GM21723 (cell line): ENCODE data around the gene HMHB1.
"Not testable (repeated sequence)": the region's sequence is repeated elsewhere in the genome, so short reads cannot be mapped to it uniquely, and the experiment has no call there.

ENCODE experiments used
- ATAC-seq: cut with Tn5 transposase; IDR thresholded peaks from one replicate; pipeline ENCODE4 v1.9.1; 2021; ENCODE audit warnings: mild to moderate bottlenecking, moderate library complexity; ENCODE audit not compliant: unreplicated experiment

Gene HMHB1

GRCh38 chr5:143801252-143801939 lies 10.6 kb upstream of the HMHB1 start:
- ATAC-seq = no peak

- ATAC-seq = no peak
These were observed 6.1 kb upstream of the HMHB1 start for GRCh38 chr5:143805861-143806260.

GRCh38 chr5:143806579-143806978 lies 5.4 kb upstream of the HMHB1 start:
- peak; percentile 67 for ATAC-seq

- ATAC-seq = no peak
These were observed 4.6 kb upstream of the HMHB1 start for GRCh38 chr5:143807401-143807800.

- ATAC-seq = not testable (repeated sequence)
These were observed 4.4 kb downstream of the HMHB1 start for GRCh38 chr5:143816370-143816769.

- no peak for ATAC-seq
These were observed 7.8 kb downstream of the HMHB1 start for GRCh38 chr5:143819716-143820115.

- no peak for ATAC-seq
These were observed 8.5 kb downstream of the HMHB1 start for GRCh38 chr5:143820451-143820850.

- ATAC-seq = peak; percentile 58
These were observed 13.1 kb downstream of the HMHB1 start for GRCh38 chr5:143824851-143825720.

GRCh38 chr5:143826951-143827444 lies 15.0 kb downstream of the HMHB1 start:
- peak; percentile 94 for ATAC-seq

- no peak for ATAC-seq
These were observed 16.7 kb downstream of the HMHB1 start for GRCh38 chr5:143828710-143829109.

GRCh38 chr5:143833177-143833576 lies 21.2 kb downstream of the HMHB1 start:
- no peak for ATAC-seq

GRCh38 chr5:143835251-143835650 lies 23.3 kb downstream of the HMHB1 start:
- no peak for ATAC-seq

GRCh38 chr5:143836161-143836725 lies 24.3 kb downstream of the HMHB1 start:
- ATAC-seq = no peak

- ATAC-seq = no peak
These were observed 25.4 kb downstream of the HMHB1 start for GRCh38 chr5:143837306-143837848.

GRCh38 chr5:143841446-143841845 lies 29.5 kb downstream of the HMHB1 start:
- ATAC-seq = no peak

- ATAC-seq = no peak
These were observed 31.0 kb downstream of the HMHB1 start for GRCh38 chr5:143842920-143843319.

GRCh38 chr5:143843461-143843860 lies 31.5 kb downstream of the HMHB1 start:
- ATAC-seq = no peak

- ATAC-seq = peak; percentile 74
These were observed 38.2 kb downstream of the HMHB1 start for GRCh38 chr5:143850050-143850683.

- ATAC-seq = no peak
These were observed 39.4 kb downstream of the HMHB1 start for GRCh38 chr5:143851383-143851782.

GRCh38 chr5:143860211-143860610 lies 48.2 kb downstream of the HMHB1 start:
- no peak for ATAC-seq

- no peak for ATAC-seq
These were observed 50.3 kb downstream of the HMHB1 start for GRCh38 chr5:143862271-143862670.
